NOMO-1 treated with DMSO at 0.1 percent for 48 hours (cell line): ENCODE data around the gene TTC23.

Experiments used
- DNase-seq: peaks from one replicate; lab custom pipeline; 2025; ENCODE audit not compliant: unreplicated experiment; lab: John Stamatoyannopoulos, UW

TTC23 gene

GRCh38 chr15:99090011-99090699, 159.2 kb downstream of the TTC23 start:
- peak; percentile 69 for DNase-seq

- no peak for DNase-seq
Observed at GRCh38 chr15:99087405-99087943, 161.9 kb downstream of the TTC23 start.

- DNase-seq, result no peak
Observed at GRCh38 chr15:99086327-99086667, 163.1 kb downstream of the TTC23 start.
